GM18519 (cell line): ENCODE data around the gene PARD3B.

Experiments used
- ATAC-seq: cut with Tn5 transposase; IDR thresholded peaks from one replicate; pipeline ENCODE4 v1.9.1; 2021; ENCODE audit warnings: mild to moderate bottlenecking, moderate library complexity; ENCODE audit not compliant: unreplicated experiment, low FRiP score

PARD3B gene, protein sequence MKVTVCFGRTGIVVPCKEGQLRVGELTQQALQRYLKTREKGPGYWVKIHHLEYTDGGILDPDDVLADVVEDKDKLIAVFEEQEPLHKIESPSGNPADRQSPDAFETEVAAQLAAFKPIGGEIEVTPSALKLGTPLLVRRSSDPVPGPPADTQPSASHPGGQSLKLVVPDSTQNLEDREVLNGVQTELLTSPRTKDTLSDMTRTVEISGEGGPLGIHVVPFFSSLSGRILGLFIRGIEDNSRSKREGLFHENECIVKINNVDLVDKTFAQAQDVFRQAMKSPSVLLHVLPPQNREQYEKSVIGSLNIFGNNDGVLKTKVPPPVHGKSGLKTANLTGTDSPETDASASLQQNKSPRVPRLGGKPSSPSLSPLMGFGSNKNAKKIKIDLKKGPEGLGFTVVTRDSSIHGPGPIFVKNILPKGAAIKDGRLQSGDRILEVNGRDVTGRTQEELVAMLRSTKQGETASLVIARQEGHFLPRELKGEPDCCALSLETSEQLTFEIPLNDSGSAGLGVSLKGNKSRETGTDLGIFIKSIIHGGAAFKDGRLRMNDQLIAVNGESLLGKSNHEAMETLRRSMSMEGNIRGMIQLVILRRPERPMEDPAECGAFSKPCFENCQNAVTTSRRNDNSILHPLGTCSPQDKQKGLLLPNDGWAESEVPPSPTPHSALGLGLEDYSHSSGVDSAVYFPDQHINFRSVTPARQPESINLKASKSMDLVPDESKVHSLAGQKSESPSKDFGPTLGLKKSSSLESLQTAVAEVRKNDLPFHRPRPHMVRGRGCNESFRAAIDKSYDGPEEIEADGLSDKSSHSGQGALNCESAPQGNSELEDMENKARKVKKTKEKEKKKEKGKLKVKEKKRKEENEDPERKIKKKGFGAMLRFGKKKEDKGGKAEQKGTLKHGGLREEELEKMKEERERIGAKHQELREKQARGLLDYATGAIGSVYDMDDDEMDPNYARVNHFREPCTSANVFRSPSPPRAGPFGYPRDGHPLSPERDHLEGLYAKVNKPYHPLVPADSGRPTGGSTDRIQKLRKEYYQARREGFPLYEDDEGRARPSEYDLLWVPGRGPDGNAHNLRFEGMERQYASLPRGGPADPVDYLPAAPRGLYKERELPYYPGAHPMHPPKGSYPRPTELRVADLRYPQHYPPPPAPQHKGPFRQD (N-terminal part only)

GRCh38 chr2:204544961-204545860 lies at the start of gene PARD3B:
TSS of gene PARD3B (plus strand) at chr2:204545475. CDS start at chr2:204546000, 525 bp downstream.
- no peak for ATAC-seq

DNA sequence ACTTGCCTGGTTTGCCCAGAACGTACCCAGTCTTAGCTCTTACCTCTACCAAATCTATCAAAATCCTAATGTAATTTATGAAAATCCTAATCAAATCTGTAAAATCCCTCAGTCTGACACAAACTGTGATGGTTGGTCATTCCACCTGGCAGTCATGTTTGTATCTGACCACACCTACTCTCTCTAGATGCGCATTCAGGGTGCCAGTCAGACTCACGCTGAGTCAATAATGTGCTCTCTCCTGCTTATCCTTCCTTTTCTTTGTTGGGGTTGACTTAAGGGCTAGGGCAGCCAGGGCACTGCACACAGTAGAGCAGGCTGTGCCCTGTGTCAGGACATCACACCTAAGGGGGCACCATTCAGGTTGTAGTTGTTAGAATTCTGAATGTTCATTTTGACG lies 48.5 kb upstream of the PARD3B start:
- no peak for ATAC-seq

DNA sequence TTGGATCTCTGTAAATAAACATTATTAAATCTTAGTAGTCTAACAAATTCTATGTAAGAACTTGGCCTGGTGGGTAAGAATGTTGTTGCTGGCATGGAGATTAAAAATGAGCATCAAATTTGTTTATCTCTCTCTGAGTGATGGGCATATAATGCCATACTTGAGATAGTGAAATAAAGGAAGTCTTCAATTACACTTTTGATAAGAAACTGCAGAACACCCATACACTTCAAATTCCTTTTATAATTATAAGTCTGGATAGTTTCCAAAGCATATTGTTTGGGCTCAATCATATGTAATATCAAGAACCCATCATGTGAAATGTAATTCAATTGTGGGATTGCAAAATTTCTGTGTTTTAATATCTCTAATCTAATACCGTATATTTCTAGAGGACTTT lies 47.4 kb upstream of the PARD3B start:
- no peak for ATAC-seq

- no peak for ATAC-seq
Observed at GRCh38 chr2:204498291-204498690, 47.0 kb upstream of the PARD3B start.

- ATAC-seq, result no peak
Observed at GRCh38 chr2:204503869-204504268, 41.4 kb upstream of the PARD3B start.

DNA sequence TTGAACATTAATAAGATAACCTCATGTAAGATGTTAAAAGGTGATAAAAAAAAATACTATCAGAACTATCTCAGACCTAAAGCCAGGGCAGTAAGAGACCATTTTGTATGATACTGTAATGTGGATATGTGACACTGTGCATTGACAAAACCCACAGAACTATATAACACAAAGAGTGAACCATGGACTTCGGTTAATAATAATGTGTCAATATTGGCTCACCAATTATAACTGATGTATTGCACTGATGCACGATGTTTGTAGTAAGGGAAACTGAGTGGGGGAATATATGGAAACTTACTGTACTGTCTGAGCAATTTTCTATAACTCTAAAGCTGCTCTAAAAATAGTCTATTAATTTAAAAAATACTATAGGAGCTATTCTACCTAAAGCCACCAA lies 40.7 kb upstream of the PARD3B start:
- ATAC-seq, result no peak

DNA sequence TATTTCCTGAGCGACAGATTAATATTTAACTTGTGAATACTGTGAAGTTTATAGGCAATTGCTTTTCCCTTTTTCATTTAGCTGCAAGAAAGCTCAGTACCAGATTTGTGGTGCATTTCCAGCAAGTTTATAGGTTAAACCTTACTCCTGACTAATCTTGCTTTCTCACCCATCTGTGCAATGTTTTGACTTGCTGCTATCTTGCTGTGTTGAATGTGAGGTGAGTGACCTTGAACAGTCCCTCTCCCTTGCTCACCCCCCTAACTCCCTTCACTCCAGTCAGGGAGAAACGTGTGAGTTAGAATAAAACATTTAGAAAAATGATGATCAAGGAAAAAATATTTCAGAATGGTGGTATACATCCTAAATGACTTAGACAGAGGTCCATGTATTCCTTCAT lies 39.8 kb upstream of the PARD3B start:
- no peak for ATAC-seq

DNA sequence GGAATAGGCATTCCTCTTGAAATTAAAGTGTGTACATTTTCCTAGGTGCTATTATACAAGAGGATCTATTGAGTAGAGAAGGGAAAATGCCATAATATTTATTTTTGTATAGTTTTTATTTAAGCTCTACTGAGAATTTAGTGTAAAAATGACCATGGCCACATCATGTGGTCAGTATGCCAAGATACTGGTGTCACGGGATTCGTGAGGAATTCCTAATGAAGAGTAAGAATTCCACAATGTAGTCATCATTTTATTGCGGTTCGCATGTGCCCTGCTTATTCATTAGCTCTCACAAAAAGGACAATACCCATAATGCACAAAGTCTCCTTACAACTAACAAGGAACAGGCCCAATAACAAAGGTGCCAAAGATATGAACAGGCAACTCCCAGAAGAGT lies 39.3 kb upstream of the PARD3B start:
- ATAC-seq, result no peak

DNA sequence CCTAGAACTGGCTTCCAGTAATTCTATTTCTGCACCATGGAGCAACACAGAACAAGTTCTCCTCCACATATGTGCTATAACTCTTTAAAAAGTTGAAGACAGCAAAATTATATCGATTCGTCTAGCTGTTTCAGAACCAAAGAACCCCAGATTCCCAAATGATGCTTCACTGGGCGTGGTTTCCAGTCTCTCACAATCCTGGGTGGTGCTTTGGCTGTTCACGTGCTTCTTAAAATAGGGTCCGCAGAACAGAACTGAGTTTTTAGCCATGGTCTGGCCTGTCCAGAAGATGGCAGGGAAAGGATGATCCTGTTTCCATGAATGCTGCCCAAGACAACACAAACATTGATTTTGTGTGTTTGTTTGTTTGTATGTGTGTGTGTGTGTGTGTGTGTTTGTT lies 37.6 kb upstream of the PARD3B start:
- no peak for ATAC-seq

- no peak for ATAC-seq
Observed at GRCh38 chr2:204510709-204511420, 34.4 kb upstream of the PARD3B start.

- no peak for ATAC-seq
Observed at GRCh38 chr2:204514439-204514838, 30.8 kb upstream of the PARD3B start.

GRCh38 chr2:204515416-204515815 lies 29.9 kb upstream of the PARD3B start:
- no peak for ATAC-seq

- ATAC-seq, result no peak
Observed at GRCh38 chr2:204517154-204517553, 28.1 kb upstream of the PARD3B start.

DNA sequence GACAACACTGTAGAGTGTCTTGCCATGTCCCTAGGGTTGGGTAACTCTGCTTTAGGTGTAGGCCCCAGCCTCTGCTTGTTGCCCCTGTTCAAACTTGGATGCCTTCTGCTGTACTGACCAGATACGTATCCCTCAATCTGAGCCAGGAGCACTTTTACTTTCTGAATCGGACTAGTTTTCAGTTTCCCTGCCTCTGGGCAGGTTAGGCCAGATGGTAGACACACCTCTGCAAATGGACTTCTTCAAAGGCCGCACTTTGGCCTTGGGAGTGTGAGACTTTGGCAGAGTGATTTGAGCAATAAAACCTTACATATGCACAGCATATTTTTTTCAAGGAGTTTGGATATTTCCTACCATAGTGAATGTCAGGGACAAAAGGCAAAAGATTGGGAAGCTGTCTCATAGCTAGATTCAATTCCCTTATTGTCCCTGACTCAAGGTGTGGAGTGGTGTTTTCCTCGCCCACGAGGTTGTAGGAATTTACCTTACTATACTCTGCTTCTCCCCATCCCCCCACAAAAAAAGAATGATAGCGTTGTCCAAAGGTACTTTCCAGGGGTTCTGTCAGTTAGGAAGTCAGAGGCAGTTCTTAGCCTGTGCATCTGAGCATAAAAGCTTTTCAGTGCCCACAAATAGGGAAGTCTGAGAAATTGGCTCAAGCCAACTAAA lies 15.3 kb upstream of the PARD3B start:
- ATAC-seq, result no peak

DNA sequence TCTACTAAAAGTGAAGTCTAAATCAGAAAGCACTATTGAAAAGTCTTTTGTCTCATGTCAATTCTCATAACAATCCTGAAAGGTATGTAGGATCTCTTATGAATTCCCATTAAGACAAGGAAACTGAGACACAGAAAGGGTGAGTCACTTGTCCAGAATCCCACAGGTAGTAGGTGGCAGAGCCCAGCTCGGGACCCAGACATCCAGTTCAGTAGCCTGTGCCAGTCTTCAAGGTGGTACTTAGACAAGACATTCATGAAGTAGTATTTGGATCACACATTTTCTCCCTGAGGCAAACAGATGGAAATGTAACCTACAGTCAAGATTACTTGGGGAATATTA lies 14.8 kb upstream of the PARD3B start:
- ATAC-seq, result no peak

GRCh38 chr2:204533629-204534370 lies 11.5 kb upstream of the PARD3B start:
- ATAC-seq, result no peak

DNA sequence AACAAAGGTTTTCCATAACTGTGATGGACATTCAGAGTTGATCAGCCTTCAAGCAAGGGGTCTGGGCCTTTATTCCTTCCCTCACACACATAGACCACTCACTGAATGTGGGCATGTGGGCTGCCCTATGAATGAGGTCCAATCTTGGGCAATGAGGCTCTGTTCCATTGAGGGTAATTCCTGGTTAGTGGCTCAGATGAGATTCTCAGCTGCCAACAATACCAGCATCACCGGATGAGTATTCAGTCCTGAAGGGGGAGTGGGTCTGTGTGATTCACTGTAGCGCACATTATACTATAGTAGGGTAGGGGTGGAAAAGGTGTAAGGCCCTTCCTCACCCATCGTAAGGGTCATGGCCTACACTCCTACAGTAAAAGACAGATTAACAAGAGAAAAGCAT lies 9.9 kb upstream of the PARD3B start:
- ATAC-seq, result no peak

GRCh38 chr2:204535764-204536163 lies 9.5 kb upstream of the PARD3B start:
- no peak for ATAC-seq
